Measurements from ENCODE around the gene TRANK1.

The TRANK1 gene

DNA sequence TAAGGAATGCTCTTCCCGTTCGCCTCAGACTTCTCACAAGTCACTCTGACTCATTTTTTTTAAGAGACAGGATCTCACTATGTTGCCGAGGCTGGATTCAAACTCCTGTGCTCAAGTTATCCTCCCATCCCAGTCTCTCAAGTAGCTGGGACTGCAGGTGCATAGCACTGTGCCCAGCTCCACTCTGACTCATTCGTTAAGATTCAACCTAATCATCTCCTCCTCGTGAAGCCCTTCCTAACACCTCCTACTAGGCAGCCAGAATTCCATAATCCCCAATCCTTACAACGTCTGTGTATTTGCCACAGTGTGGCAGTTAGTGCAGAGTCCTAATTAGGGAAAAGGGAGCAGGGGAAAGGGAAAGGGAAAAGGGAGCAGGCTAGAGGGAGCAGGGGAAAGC is 154.1 kb downstream of the TRANK1 start:
- DNase-seq (ENCODE audit: low read depth) = no peak
- TF ChIP-seq, protein P1, sequence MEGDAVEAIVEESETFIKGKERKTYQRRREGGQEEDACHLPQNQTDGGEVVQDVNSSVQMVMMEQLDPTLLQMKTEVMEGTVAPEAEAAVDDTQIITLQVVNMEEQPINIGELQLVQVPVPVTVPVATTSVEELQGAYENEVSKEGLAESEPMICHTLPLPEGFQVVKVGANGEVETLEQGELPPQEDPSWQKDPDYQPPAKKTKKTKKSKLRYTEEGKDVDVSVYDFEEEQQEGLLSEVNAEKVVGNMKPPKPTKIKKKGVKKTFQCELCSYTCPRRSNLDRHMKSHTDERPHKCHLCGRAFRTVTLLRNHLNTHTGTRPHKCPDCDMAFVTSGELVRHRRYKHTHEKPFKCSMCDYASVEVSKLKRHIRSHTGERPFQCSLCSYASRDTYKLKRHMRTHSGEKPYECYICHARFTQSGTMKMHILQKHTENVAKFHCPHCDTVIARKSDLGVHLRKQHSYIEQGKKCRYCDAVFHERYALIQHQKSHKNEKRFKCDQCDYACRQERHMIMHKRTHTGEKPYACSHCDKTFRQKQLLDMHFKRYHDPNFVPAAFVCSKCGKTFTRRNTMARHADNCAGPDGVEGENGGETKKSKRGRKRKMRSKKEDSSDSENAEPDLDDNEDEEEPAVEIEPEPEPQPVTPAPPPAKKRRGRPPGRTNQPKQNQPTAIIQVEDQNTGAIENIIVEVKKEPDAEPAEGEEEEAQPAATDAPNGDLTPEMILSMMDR (IDR thresholded peaks at IDR 0.05; ENCODE audit: low read depth, low read length, missing control alignments) = no peak
- H3K4me3 ChIP-seq (ENCODE audit: low read depth, low read length) = no peak overlapping the region
- in situ Hi-C loops (cut with HindIII; ENCODE audit: low sequenced_read_pairs) = loop anchor here (5.0 kb wide), 1 partner anchor 37 kb away; no protein-coding TSS in a partner anchor

GRCh38 chr3:36786921-36787890 is 157.6 kb downstream of the TRANK1 start:
- in situ Hi-C loops (cut with HindIII; ENCODE audit: low sequenced_read_pairs) = no loop called here
- TF ChIP-seq, protein P1 (IDR thresholded peaks at IDR 0.05; ENCODE audit: low read depth, low read length, missing control alignments) = no peak
- no peak overlapping the region for H3K4me3 ChIP-seq (ENCODE audit: low read depth, low read length)
- DNase-seq (ENCODE audit: low read depth) = no peak

GRCh38 chr3:36784138-36784635 is 160.7 kb downstream of the TRANK1 start:
- DNase-seq (ENCODE audit: low read depth) = no peak
- no peak overlapping the region for H3K4me3 ChIP-seq (ENCODE audit: low read depth, low read length)
- in situ Hi-C loops (cut with HindIII; ENCODE audit: low sequenced_read_pairs) = no loop called here
- TF ChIP-seq, protein P1 (IDR thresholded peaks at IDR 0.05; ENCODE audit: low read depth, low read length, missing control alignments) = no peak

- no peak overlapping the region for H3K4me3 ChIP-seq (ENCODE audit: low read depth, low read length)
- no peak for DNase-seq (ENCODE audit: low read depth)
- in situ Hi-C loops (cut with HindIII; ENCODE audit: low sequenced_read_pairs) = no loop called here
- TF ChIP-seq, protein P1 (IDR thresholded peaks at IDR 0.05; ENCODE audit: low read depth, low read length, missing control alignments) = no peak
These were observed 167.2 kb downstream of the TRANK1 start for GRCh38 chr3:36777424-36778218.
